ENCODE data around the gene KAZN.

Gene KAZN

DNA sequence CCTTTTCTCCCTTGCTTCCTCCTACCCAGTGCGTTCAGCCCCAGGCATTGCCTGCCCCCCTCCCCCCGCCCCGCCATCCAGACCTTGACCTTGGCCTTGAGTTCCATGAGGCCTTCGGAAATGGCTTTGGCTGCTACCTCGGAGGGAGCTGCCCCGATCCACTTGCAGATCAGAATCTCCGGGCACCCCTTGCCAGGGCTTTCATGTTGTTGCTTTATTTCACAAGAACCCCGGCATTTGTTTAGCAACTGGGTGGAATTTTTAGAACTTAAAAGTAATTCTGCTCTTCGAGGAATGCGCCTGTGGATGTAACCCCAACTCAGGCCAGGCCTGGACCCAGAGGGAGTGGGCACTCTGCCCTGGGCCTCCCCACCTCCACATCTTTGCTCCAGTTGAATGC is 401.0 kb downstream of the KAZN start:
- no peak for DNase-seq

DNA sequence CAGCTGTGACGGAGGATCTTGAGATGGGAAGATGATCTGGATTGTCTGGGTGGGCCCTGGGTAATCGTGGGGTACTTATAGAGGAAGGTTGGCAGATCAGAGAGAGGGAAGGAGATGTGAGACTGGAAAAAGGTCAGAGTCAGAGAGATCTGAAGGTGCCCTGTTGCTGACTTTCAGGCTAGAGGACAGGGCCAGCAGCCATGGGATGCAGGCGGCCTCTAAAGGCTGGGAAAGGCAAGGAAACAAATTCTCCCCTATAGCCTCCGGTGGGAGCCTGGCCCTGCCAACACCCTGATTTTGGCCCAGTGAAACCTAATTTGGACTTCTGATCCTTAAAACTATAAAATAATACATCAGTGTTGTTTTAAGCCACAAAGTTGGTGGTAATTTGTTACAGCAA is 401.5 kb downstream of the KAZN start:
- DNase-seq, result no peak

DNA sequence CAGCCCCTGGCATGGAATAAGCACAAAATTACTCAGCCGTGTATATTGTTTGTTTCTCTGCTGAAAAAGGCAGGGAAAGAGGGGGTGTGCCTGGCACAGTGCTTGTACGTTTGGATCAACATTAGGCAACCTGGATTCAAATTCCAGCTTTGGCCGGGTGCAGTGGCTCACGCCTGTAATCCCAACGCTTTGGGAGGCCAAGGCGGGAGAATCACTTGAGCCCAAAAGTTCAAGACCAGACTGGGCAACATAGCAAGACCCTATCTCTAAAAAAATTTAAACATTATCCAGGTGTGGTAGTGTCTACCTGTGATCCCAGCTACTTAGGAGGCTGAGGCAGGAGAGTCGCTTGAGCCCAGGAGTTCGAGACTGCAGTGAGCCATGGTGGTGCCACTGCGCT is 402.2 kb downstream of the KAZN start:
- no peak for DNase-seq

DNA sequence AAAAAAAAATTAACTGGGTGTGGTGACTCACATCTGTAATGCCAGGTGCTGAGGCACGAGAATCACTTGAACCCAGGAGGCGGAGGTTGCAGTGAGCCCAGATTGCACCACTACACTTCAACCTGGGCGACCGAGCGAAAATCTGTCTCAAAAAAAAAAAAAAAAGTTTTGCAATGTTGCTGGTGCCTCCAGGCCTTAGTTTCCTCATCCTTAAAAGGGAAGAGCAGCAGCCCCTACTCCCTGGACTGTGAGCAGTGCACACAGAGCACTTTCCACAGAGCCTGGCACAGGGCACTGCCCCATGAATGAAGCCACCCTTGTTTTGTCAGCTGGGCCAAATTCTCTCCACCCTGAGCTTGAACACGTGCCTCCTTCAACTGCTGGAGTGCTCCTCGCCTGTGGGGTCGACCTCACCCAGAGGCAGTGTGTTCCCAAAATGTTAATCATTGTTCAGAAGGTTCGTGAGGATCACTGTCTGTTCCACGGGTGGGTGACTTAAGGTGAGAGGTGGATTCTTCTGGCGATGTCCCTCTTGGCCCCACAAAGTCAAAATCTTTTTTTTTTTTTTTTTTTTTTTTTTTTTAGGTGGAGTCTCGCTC is 402.9 kb downstream of the KAZN start:
- DNase-seq, result no peak

DNA sequence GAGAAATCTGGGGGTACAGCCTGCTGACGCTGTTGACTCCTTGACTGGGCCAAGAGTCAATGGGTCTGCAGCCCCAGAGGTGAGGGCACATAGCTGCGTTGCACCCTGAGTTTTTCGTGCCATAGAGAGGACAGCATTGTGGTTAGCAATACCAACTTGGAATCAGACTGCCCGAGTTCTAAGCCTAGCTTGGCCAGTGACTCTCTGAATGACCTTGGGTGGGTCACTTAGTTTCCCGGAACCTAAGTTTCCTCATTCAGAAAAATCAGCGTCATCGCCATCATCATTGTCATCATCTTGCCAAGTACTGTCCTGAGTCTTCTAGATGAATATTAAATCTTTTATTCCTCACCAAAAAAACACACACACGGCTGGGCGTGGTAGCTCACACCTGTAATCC is 403.8 kb downstream of the KAZN start:
- DNase-seq, result no peak

DNA sequence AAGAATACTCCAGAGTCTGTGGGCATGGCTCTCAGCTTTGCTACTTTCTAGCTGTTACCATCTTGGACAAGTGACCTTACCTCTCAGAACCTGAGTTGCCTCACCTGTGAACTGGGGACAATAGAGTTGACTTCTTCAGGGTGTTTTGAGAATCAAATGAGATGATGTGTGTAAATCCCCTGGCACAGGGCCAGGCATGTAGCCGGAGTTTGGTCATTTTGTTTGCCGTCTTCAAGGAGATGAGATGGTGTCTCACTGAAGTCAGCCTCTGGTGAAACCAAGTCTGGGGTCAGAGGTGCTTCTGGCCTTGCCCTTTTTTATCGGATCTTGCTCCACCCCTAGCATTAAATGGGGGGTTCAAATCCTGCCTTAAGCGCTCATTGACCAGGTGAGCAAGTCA is 405.9 kb downstream of the KAZN start:
- DNase-seq, result no peak

DNA sequence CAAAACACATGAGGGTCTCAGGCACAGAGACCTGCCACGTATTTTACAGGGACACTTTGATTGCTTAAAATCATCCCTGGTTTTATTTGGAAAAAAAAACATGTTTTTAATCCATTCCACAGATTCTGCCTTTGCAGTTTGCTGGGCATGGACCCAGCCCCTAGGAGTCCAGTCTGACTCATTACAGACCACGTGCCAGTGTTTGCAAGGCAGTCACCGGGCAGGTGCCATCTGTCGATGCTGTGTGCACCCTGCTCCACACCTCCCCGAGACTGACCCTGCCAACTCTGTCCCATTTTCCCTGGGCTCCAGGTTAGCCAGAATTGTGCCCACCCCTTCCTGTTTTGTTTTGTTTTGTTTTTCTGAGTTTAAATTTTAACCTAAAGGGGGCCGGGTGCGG is 406.6 kb downstream of the KAZN start:
- DNase-seq, result no peak

DNA sequence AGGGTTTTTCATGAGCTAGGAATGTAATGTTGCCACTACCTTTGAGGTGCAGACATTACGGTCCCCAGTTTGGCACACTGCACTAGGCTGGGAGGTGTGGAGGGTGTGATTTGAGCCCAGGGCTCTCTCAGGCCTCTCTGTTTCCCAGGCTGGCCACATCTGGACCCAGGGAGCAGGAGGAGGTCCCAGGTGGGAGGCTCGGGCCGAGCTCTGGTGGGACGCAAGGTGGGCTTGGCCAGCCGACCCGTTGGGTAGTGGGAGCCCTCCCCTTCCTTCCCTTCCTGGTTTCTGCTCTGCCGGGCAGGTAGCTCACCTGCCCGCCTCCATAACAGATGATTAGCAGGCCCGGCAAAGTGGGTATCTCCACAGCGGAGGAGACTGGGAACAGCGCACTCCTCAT is 408.9 kb downstream of the KAZN start:
- DNase-seq, result no peak

DNA sequence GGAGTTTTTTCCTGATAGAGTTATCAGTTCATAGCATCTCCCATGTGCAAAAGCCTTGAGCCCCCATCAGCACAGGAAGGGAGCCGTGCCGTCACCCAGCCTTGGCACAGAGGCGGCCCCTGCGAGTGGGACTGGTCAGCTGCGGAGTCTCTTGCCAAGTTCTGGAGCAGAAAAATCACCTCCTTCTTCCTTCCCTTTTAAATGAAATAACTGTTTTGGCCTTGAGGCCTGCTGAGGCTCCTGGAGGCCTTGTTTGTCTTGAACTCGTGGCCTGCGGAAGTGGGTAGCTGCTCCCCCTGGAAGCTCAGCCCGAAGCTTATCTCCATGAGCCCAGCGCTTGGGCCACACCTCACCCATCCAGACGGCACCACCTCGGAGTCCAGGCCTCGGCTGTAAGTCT is 409.4 kb downstream of the KAZN start:
- no peak for DNase-seq

DNA sequence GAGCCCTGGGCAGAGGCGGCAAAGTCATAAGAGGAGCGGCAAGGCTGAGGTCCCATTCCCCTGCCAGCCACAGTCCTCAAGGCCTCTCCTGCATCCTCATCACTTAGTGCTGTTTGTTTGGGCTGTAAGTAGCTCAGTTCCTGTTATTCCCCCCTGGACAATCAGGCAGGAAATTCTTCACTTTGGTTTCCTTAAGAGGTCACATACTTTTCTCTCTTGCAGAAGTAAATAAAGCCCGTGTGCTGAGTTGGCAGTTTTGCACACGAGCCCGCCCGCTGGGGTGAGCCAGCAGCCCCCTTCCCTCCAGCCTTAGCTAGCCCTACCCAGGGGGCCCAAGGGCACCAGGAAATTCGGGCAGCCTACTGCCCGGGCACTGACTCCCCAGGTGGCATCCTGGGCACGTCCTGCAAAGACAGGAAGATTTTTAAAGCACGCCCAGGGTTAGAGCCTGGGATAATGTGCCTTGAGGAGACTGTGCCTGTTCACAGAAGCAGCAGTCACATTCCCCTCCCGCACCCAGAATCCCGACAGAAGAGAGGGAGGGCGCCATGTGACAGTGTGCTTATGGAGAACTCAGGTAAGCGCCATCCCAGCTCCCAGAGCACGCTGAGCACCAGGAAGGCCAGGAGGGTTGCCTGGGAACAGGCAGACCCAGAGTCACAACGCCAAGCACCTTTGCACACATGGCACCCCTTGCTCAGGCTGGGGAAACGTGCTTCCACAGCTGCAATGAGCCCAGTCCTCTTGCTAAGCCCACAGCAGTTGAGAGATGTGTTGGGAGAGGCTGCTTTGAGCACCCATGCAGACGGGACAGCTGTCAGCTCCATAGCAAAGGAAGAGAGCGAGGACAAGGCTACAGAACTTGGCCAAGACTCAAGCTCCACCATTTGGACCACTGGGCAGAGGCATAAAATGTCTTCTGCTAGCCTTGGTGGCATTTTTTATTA is 410.6 kb downstream of the KAZN start:
- no peak for DNase-seq

DNA sequence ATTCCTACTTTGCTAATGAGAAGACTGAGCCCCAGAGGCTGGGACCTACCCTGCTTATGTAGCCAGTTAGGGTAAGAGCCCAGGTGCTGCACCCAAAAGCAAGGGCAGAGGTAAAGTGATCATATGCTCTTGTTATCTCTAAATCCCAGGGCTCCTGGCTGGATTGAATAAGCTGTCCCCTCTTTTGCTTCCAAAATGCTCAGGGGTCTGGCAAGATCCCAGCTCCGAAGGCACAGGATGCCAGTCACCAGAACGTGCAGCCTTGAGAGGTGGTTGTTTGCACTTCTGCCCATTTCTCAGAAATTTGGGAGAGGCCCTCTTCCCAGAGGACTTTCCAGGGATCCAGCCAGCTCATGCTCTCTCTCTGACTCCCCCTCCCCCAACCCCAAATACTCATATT is 412.7 kb downstream of the KAZN start:
- no peak for DNase-seq

DNA sequence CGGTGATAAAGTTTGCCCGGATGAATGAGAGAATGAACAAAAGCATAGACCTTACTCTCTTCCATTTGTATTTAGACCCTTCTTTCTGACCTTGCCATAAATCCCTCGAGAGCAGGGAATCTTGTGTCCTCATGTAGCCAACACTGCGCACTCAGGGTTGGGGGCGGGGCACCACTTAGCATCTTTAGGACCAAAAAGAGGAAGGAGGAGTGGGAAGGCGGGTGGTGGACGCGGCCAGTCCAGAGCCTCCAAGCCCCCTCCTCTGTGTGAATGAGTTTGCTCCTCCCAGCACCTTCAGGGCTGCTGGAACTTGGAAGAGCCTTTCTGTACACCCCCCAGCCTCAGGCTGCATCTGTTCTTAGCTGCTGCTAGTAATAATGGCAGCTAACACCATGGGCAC is 413.2 kb downstream of the KAZN start:
- DNase-seq, result no peak

DNA sequence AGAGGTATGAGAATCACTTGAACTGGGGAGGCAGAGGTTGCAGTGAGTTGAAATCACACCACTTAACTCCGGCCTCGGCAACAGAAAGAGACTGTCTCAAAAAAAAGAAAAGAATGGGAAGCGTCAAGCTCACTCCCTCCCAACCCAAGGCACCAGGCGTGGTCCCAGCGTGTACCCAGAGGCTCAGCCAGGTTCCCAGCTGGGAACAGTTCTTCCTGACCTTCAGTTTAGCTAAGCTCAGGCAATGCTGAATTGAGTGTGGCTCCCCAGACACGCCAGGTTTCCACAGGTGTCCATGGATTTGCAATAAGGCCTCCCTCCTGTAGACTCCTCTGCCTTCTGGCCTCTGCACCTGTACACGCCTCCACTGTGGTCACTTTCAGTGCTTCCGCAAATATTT is 414.3 kb downstream of the KAZN start:
- no peak for DNase-seq

DNA sequence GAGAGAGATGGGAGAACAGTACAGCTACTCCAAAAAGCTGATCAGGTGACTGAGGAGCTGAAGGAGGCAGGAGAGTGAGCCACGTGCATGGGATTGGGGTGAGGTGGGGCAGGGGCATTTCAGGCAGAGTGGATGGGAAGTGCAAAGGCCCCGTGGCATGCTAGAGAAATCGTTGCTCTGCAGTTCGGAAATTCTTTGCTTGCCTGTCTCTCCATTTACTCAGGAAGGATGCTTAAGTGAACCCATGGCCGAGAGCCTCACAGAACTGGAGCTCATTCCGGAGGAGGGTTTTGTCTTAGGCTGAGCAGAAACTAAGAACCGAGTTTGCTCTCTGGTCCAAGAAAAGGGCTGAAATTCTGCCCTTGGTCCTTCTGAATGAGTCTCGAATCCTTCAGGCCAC is 415.3 kb downstream of the KAZN start:
- DNase-seq, result no peak

DNA sequence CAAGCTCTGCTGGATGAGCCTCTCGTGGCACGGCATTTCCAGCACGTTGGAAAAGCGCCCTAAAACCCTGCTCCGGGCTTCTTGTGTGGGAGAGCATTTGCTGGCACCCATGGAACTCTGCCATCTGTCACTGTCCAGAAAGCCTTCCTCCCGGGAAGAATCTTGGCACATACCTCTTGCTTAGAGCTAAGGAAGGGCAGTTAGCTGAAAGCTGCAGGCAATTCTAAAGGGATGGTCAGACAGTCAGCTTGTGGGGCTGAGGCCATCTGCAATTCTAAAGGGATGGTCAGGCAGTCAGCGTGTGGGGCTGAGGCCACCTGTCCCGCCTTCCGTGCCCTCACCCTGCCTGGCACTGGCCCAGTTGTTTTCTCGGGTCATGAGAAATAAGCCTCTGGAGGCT is 416.0 kb downstream of the KAZN start:
- DNase-seq, result no peak

DNA sequence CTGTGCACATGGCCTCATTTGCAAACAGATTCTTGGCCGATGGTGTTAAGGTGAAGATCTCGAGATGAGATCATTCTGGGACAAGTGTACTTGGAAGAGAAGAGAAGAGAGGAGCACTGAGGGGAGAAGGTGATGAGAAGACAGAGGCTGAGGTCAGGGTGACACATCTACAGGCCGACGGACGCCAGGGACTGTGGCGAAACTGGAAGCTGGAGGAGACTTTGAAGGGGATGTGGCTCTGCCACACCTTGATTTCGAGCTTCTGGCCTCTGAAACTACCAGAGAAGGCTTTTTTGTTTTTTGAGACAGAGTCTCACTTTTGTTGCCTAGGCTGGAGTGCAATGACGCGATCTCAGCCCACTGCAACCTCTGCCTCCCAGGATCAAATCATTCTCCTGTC is 417.5 kb downstream of the KAZN start:
- DNase-seq, result no peak

DNA sequence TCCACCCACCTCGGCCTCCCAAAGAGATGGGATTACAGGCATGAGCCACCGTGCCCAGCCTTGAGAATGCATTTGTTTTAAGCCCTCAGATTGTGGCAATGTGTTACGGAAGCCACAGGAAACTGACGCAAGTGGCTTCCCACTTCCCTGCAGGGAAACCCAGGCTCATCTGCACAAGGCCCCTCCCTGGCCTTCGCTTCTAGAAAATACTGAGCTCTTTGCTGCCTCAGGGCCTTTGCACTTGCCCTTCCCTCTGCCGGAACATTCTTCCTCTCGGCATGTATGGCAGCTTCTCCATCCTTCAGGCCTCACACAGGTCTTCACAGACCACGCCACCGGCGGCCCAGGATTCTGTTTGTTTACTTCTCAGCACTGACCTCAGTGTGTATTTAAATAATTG is 418.0 kb downstream of the KAZN start:
- no peak for DNase-seq

DNA sequence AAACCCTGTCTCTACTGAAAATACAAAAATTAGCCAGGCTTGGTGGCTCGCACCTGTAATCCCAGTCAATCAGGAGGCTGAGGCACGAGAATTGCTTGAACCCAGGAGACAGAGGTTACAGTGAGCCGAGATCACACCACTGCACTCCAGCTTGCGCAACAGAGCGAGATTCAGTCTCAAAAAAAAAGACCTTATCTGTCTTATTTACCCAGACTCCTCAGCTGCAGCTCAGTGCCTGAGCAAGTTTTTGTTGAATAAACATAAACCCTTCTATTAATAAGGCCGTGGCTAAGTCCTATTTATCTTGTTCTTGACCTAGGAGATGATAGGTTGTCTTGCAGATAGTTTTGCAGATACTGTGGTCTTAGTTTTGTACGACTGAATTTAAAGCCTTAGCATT is 418.6 kb downstream of the KAZN start:
- DNase-seq, result no peak

DNA sequence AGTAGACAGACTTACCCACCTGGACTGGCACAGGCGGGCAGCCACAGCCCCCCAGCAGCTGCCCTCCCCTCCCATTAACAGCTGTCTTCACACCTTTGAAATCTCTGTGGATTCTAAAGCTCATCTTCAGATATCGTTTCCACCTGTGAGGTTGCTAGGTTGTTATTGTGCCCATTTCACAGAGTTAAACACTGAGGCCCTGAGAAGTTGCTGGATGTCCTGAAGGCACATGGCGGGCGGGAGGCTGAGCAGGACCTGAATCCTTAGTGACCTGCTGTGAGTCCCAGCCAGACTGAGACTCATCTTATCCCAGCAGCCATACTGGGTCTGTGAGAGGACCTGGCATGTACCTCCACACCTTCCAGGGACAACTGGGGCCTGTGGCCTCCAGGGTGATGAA is 420.3 kb downstream of the KAZN start:
- DNase-seq, result no peak

DNA sequence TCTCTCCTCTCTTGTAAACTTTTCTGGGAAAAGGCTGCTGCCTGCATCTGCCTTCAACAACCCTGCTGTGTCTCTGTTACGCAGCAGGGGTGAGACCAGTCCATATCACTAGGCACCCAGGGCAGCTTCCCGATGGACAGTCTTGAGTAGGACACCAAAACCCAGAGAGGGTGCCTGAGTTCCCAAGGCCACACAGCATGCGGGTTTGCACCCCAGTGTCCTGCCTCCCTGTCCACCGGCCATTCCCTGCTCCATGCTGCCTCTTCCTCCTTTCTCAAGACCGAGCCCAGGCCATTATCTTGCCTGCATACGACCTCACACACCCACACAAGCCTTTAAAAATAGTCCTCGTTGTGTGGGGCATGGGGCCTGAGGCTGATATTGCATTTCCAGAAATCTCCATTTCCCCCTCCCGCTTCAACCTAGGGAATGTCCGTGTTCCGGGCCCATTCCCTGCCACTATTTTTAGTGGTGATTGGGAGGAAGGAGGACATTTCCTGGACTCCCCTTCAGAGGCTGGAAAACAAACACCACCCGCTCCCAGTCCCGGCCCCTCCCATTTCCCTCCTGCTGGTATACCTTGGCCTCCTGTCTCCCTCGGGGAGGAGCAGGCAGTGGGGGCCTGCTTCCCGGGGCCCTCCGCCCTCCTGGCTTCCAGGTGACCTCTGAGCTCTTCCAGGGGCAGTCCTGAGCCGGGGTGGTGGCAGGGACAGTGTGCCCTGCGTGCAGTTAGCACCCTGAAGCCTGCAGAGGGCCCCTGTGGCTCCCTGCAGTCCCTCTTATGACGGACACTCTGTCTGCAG is 422.7 kb downstream of the KAZN start:
- no peak for DNase-seq

DNA sequence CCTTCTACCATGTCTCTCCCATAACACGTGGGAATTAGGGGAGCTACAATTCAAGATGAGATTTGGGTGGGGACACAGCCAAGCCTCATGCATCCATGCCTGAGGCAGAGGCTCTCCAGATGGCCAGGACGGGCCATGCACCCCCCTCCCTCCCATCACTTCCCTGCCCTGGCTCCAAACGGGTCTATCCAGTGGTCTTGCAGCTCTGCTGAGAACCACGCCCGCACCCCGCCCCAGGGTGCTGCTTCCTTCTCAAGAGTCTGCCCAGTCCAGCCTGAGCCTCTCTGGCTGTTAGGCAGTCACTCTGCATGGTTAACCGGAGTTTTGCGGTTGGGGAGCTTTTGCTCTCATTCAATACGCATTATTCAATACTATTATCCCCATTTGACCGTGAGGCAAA is 423.6 kb downstream of the KAZN start:
- no peak for DNase-seq

DNA sequence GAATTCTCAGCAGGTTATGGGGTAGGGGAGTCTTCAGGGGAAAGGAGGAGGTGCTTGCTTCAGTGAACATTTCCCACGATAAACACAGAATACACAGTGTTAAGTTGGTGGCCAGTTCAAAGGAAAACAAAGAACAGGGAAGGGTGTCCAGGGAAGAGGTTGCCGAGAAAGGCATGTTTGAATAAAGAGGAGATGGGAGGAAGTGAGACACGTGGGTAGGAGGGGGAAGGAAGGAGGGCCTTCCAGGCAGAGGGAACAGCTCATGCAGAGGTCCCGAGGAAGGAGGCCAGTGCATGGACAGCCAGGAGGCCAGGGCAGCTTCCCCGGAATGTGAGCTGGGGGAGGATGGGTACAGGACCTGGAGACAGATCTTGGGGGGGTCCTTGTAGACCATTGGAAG is 424.7 kb downstream of the KAZN start:
- DNase-seq, result no peak

DNA sequence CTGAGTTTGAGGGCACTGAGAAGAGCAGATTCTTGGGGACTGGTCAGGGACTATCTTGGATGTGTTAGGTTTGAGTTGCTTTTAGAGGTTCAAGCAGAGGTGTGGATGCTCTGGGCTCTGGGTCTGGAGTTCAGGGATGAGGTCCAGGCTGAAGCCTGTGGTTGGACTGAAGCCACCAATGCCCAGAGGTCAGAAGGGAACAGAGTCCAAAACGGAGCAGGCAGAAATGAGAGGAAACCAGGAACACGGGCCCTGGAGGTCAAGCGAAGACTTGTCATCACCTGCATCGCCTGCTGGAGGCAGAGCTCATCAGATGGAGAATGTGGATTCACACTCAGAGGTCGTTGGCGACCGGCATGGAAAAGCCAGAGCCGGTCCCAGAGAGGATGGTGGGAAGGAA is 425.5 kb downstream of the KAZN start:
- no peak for DNase-seq

DNA sequence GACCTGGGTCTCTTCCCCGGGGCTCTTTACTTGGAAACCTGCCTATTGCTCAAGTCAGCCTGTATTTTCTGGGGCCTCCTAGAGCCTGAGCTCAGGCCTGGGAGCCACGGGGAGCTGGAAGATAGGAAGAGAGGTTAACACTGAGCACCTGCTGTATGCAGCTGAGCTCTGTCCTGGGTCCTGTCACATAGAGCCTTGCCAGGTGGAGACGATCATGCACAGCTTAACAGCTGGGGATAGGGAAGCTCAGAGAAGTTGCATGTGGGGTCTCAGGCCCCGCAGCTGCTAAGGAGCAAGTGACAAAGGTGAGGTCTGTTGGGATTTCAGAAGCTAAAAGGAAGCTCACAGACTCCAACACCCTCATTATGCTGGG is 427.6 kb downstream of the KAZN start:
- no peak for DNase-seq
